SK-N-SH (cell line): ENCODE data around the gene CALCR.

Experiments used
- EZH2phosphoT487 ChIP-seq: fragments of 200-600 bp; sonication (generic); IDR thresholded peaks from 2 replicates; pipeline ENCODE4 v1.6.1; 2017; ENCODE audit warnings: low read depth, mixed run types, mild to moderate bottlenecking, antibody characterized with exemption, moderate library complexity, borderline replicate concordance
- FOSL2 ChIP-seq: IDR thresholded peaks from 2 replicates; pipeline ENCODE4 v1.4.0; 2012; ENCODE audit warnings: low read depth, mild to moderate bottlenecking, moderate library complexity, borderline replicate concordance
- NRF1 ChIP-seq: IDR thresholded peaks from 2 replicates; pipeline ENCODE4 v1.6.1; 2012; ENCODE audit warnings: low read depth, mild to moderate bottlenecking, low read length
- POLR2AphosphoS5 ChIP-seq: IDR thresholded peaks from 2 replicates; pipeline ENCODE4 v1.6.1; 2012; ENCODE audit warnings: low read depth, low read length
- RAD21 ChIP-seq: IDR thresholded peaks from 2 replicates; pipeline ENCODE4 v1.6.1; 2012; ENCODE audit warnings: mild to moderate bottlenecking, low read length
- SIN3A ChIP-seq: IDR thresholded peaks from 2 replicates; pipeline ENCODE4 v1.6.1; 2012; ENCODE audit warnings: low read depth, mild to moderate bottlenecking, low read length, moderate library complexity, borderline replicate concordance
- SMC3 ChIP-seq: IDR thresholded peaks from 2 replicates; pipeline ENCODE4 v1.6.1; 2012; ENCODE audit warnings: low read depth, low read length, improper control_type of control experiment
- TEAD4 ChIP-seq: IDR thresholded peaks from 2 replicates; pipeline ENCODE4 v1.4.0; 2012; ENCODE audit warnings: mild to moderate bottlenecking, borderline replicate concordance; ENCODE audit not compliant: insufficient read depth
- TF ChIP-seq, protein P1 (sequence below): fragments of 200-600 bp; sonication (generic); IDR thresholded peaks from 2 replicates; pipeline ENCODE4 v1.6.1; 2017; ENCODE audit warnings: antibody characterized with exemption, mild to moderate bottlenecking, moderate library complexity
- TF ChIP-seq, protein P2 (sequence below): fragments of 150-350 bp; IDR thresholded peaks from 2 replicates; pipeline ENCODE4 v1.6.1; 2017; ENCODE audit warnings: antibody characterized with exemption, low read length, low read depth, borderline replicate concordance

DNA sequence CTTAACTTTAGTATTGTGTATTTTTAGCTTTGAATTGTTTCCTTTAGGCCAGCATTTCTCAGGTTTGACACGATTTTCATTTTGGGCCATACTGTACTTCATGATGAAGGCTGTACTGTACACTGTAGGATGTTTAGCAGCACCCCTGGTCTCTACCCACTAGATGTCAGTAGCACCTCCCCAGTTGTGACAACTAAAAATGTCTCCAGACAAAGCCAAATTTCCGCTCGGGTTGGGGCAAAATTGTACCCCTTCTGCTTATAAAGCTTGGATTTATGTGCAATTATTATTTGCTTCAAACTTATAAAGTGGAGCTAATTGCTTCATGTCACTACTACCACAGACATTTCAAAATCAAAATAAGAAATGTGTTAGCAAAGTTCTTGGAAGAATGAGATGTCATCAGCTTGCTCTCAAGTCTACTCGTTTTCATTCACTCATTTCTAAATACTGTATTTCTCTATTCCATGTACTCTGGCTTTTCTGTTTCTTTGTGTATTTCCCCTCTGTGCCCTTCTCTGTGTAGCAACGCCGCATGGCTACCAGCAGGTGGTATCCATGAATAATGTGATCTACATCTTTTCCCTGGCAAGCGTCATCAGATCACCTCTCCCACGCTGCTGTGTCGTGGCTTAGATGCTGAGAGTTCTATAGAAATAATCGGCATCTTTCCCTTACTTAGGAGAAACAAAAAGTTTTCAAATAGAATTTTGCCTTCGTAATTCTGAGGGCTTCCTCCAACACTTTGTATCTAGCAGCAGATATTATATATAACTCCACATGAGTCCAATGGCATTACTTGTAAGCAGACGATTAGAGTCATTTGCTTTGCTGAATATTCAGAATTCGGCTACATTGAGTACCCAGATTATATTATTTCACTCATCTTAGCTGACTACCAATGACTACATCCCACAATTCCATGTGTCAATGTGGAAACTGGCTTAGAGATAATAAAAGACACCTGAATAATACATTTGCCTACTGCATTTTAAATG lies 47.8 kb upstream of the CALCR start:
- TF ChIP-seq, protein P1, sequence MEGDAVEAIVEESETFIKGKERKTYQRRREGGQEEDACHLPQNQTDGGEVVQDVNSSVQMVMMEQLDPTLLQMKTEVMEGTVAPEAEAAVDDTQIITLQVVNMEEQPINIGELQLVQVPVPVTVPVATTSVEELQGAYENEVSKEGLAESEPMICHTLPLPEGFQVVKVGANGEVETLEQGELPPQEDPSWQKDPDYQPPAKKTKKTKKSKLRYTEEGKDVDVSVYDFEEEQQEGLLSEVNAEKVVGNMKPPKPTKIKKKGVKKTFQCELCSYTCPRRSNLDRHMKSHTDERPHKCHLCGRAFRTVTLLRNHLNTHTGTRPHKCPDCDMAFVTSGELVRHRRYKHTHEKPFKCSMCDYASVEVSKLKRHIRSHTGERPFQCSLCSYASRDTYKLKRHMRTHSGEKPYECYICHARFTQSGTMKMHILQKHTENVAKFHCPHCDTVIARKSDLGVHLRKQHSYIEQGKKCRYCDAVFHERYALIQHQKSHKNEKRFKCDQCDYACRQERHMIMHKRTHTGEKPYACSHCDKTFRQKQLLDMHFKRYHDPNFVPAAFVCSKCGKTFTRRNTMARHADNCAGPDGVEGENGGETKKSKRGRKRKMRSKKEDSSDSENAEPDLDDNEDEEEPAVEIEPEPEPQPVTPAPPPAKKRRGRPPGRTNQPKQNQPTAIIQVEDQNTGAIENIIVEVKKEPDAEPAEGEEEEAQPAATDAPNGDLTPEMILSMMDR: peak; percentile 54
- TF ChIP-seq EZH2phosphoT487 (no peak), SMC3 (peak; percentile 59), RAD21 (peak; percentile 73), SIN3A (no peak), NRF1 (no peak), POLR2AphosphoS5 (no peak), FOSL2 (no peak), TEAD4 (no peak)
- TF ChIP-seq, protein P2, sequence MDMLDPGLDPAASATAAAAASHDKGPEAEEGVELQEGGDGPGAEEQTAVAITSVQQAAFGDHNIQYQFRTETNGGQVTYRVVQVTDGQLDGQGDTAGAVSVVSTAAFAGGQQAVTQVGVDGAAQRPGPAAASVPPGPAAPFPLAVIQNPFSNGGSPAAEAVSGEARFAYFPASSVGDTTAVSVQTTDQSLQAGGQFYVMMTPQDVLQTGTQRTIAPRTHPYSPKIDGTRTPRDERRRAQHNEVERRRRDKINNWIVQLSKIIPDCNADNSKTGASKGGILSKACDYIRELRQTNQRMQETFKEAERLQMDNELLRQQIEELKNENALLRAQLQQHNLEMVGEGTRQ: no peak
